Caco-2 (cell line): Measurements from ENCODE around the gene HOTAIR. TPM values are rescaled to one million over a fixed set of nuclear protein-coding genes. Genes with fewer than 3 reads are reported as not detected.

ENCODE experiments used
- BruUV-seq: library from RNA; stranded (reverse); fragments of 400-500 nt; replicated peaks from 2 replicates; lab custom pipeline; 2021; lab: Mats Ljungman, UMichigan
- CTCF ChIA-PET: fragments of 300-600 bp; sonication (Branson Sonifier 250); formaldehyde crosslinking; loops from one replicate; lab custom pipeline; 2022; ENCODE audit warnings: antibody characterized with exemption; lab: Charles Lee
- POLR2A ChIA-PET: fragments of 300-600 bp; sonication (Branson Sonifier 250); formaldehyde crosslinking; loops from one replicate; lab custom pipeline; 2022; ENCODE audit warnings: antibody characterized with exemption; lab: Charles Lee
- DNase-seq, 2 experiments: peaks; one replicate each; pipeline versions ENCODE4 v3.0.0 to v3.0.0-alpha.2; 2020 to 2022
- H3K27me3 ChIP-seq: replicated peaks from 2 replicates; pipeline ENCODE4 v1.6.0; 2011; ENCODE audit warnings: low read length; ENCODE audit not compliant: control insufficient read depth, insufficient read depth
- H3K36me3 ChIP-seq: 2 replicates; pipeline ENCODE4 v1.5.1; 2011; ENCODE audit warnings: low read length; ENCODE audit not compliant: control insufficient read depth, insufficient read depth
- H3K4me1 ChIP-seq: fragments of 250-450 bp; sonication (Bioruptor Pico); 2 replicates; pipeline ENCODE4 v1.5.1; 2020; ENCODE audit warnings: mild to moderate bottlenecking
- H3K4me3 ChIP-seq: 2 replicates; pipeline ENCODE4 v1.5.1; 2011; ENCODE audit warnings: low read depth, mild to moderate bottlenecking, control low read depth, low read length
- H3K9me3 ChIP-seq: fragments of 250-450 bp; sonication (Bioruptor Pico); 2 replicates; pipeline ENCODE4 v1.5.1; 2020; ENCODE audit warnings: mild to moderate bottlenecking, moderate library complexity
- H3K27ac Mint-ChIP-seq: one replicate; pipeline ENCODE4 v1.8.0; 2022; ENCODE audit warnings: mixed read lengths; ENCODE audit not compliant: unreplicated experiment
- H3K27me3 Mint-ChIP-seq: one replicate; pipeline ENCODE4 v1.8.0; 2022; ENCODE audit warnings: mixed read lengths; ENCODE audit not compliant: insufficient read depth, unreplicated experiment
- H3K36me3 Mint-ChIP-seq: one replicate; pipeline ENCODE4 v1.8.0; 2022; ENCODE audit warnings: mild to moderate bottlenecking, mixed read lengths; ENCODE audit not compliant: insufficient read depth, unreplicated experiment
- H3K4me1 Mint-ChIP-seq: one replicate; pipeline ENCODE4 v1.8.0; 2022; ENCODE audit warnings: low read depth, mixed read lengths; ENCODE audit not compliant: unreplicated experiment
- H3K4me3 Mint-ChIP-seq: one replicate; pipeline ENCODE4 v1.8.0; 2022; ENCODE audit warnings: mild to moderate bottlenecking, moderate library complexity, mixed read lengths; ENCODE audit not compliant: unreplicated experiment
- H3K9me3 Mint-ChIP-seq: one replicate; pipeline ENCODE4 v1.8.0; 2022; ENCODE audit warnings: mixed read lengths; ENCODE audit not compliant: unreplicated experiment
- intact Hi-C: fragments of 100-400 bp; cut with micrococcal nuclease; formaldehyde crosslinking; loops from one replicate; pipeline ENCODE4 v1.10.0; 2022; ENCODE audit not compliant: unreplicated experiment
- total RNA-seq: library from RNA; stranded (reverse); gene quantifications from 2 replicates; pipeline ENCODE4 v1.2.3, GENCODE V29; 2022
- TF ChIP-seq, protein P1 (sequence below), 2 experiments: fragments of 200-600 bp in 1 of 2; IDR thresholded peaks; 1 replicate in 1 of 2; 2 replicates in 1 of 2; pipeline versions ENCODE4 v1.5.1 to v1.8.0; 2011 to 2022; ENCODE audit warnings: antibody characterized with exemption in 1 of 2, control low read depth in 1 of 2, inconsistent platforms in 1 of 2, low read depth in 1 of 2, low read length in 1 of 2, mild to moderate bottlenecking in 1 of 2, moderate library complexity in 1 of 2; ENCODE audit not compliant: insufficient read depth in 1 of 2, severe bottlenecking in 1 of 2, unreplicated experiment in 1 of 2

The HOTAIR gene
- total RNA-seq, 1 experiment from 2014 or later = 1.9 TPM

DNA sequence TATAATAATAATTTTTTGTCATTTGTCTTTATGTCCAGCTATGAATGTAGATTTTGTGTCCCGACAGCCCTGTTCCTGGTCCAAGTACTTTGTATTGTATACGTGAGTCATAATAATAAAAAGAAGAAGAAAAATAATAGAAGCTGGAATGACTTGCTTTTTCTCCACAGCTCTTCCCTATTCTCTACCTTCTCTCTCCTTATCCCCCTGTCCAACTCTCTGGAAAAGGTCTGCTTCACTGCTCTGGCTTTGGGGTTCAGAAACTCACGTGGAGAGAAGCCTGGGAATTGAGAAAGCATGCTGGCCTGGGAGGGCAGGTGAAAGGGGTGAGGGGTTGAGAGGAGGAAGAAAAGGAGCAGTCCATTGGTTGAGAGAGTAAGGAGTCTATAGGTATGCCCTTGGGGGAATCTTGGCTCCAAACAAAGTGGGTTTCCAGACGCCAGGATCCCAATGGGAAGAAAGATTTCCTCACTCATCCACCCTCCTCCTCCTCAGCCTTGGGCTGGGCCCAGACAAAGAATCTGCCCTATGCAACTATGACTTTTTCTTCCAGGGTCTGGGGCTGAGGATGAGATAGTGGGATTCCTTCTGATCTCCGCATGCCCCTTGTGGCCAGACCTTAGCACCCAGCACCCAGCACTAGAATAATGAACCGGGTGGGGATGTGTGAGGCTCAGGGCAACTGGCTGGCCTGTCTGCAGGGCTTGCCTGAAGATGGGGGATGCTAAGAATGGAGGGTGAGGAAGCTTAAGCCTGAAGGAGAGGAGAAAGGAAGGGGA lies 38.1 kb upstream of the HOTAIR start:
- peaks cover 49% of the 10 kb centered on the region for H3K4me1 ChIP-seq
- Mint-ChIP-seq H3K4me1 (peaks cover 30% of the 10 kb centered on the region), H3K9me3 (no peaks in the 10 kb centered on the region), H3K36me3 (peaks cover 6% of the 10 kb centered on the region), H3K27ac (peak overlapping the region; percentile 63), H3K4me3 (peak overlapping the region; percentile 5), H3K27me3 (no peaks in the 10 kb centered on the region)
- no peak overlapping the region for H3K4me3 ChIP-seq
- intact Hi-C loops = no loop called here
- ChIA-PET CTCF (interaction anchor here (0.5 to 1.0 kb wide), 2 partner anchors 20 to 632 kb away, joined by 3 read pairs; no protein-coding TSS in a partner anchor), POLR2A (no interaction called here)
- TF ChIP-seq, protein P1, sequence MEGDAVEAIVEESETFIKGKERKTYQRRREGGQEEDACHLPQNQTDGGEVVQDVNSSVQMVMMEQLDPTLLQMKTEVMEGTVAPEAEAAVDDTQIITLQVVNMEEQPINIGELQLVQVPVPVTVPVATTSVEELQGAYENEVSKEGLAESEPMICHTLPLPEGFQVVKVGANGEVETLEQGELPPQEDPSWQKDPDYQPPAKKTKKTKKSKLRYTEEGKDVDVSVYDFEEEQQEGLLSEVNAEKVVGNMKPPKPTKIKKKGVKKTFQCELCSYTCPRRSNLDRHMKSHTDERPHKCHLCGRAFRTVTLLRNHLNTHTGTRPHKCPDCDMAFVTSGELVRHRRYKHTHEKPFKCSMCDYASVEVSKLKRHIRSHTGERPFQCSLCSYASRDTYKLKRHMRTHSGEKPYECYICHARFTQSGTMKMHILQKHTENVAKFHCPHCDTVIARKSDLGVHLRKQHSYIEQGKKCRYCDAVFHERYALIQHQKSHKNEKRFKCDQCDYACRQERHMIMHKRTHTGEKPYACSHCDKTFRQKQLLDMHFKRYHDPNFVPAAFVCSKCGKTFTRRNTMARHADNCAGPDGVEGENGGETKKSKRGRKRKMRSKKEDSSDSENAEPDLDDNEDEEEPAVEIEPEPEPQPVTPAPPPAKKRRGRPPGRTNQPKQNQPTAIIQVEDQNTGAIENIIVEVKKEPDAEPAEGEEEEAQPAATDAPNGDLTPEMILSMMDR (IDR thresholded peaks at IDR 0.05; ENCODE audit: insufficient read depth in 1 of 2, low read depth in 1 of 2, low read length in 1 of 2, severe bottlenecking in 1 of 2, unreplicated experiment in 1 of 2) = peak in 1 of 2 experiments; percentile 8
- DNase-seq = no peak
- H3K27me3 ChIP-seq = no peaks in the 10 kb centered on the region
- no peaks in the 10 kb centered on the region for H3K9me3 ChIP-seq
- H3K36me3 ChIP-seq = no peaks in the 10 kb centered on the region; the same call in 1 of the 2 replicates
- no TSS peak for BruUV-seq

GRCh38 chr12:54011665-54012532 lies 37.1 kb upstream of the HOTAIR start:
- CTCF ChIA-PET = interaction anchor here (1.0 to 1.4 kb wide), 2 partner anchors 20 kb away, joined by 3 to 4 read pairs; no protein-coding TSS in a partner anchor
- Histone ChIP-seq H3K4me1 (peaks cover 58% of the 10 kb centered on the region), H3K27me3 (no peaks in the 10 kb centered on the region), H3K9me3 (no peaks in the 10 kb centered on the region), H3K36me3 (no peaks in the 10 kb centered on the region; the same call in 1 of the 2 replicates), H3K4me3 (no peak overlapping the region)
- Mint-ChIP-seq H3K4me3 (peak overlapping the region; percentile 60), H3K4me1 (peaks cover 30% of the 10 kb centered on the region), H3K27me3 (no peaks in the 10 kb centered on the region), H3K9me3 (no peaks in the 10 kb centered on the region), H3K36me3 (peaks cover 6% of the 10 kb centered on the region), H3K27ac (peak overlapping the region; percentile 63)
- TF ChIP-seq, protein P1 (IDR thresholded peaks at IDR 0.05; ENCODE audit: insufficient read depth in 1 of 2, low read depth in 1 of 2, low read length in 1 of 2, severe bottlenecking in 1 of 2, unreplicated experiment in 1 of 2) = no peak
- no TSS peak for BruUV-seq
- intact Hi-C loops = no loop called here
- DNase-seq = no peak
- POLR2A ChIA-PET = no interaction called here
